HAP-1 (cell line): Measurements from ENCODE around the gene SDK1.

Experiments used
- DNase-seq, 2 experiments: peaks; one replicate each; pipeline ENCODE4 v3.0.0-alpha.2; 2016 to 2020; ENCODE audit warnings: low spot score in 2 of 2
- H3K27me3 ChIP-seq: fragments of 250-450 bp; sonication (Bioruptor Pico); 2 replicates; pipeline ENCODE4 v1.5.1; 2020; ENCODE audit warnings: low read depth, mild to moderate bottlenecking, moderate library complexity
- H3K36me3 ChIP-seq: fragments of 250-450 bp; sonication (Bioruptor Pico); replicated peaks from 2 replicates; pipeline ENCODE4 v1.5.1; 2020; ENCODE audit warnings: mild to moderate bottlenecking
- H3K4me1 ChIP-seq: fragments of 250-450 bp; sonication (Bioruptor Pico); 2 replicates; pipeline ENCODE4 v1.5.1; 2020; ENCODE audit warnings: mild to moderate bottlenecking
- H3K4me3 ChIP-seq: fragments of 250-450 bp; sonication (Bioruptor Pico); 2 replicates; pipeline ENCODE4 v1.5.1; 2020; ENCODE audit warnings: mild to moderate bottlenecking, moderate library complexity
- H3K9me3 ChIP-seq: fragments of 250-450 bp; sonication (Bioruptor Pico); 2 replicates; pipeline ENCODE4 v1.5.1; 2020; ENCODE audit warnings: mild to moderate bottlenecking, moderate library complexity
- in situ Hi-C: fragments of 300-500 bp; cut with MboI; formaldehyde crosslinking; loops from 3 replicates; pipeline ENCODE4 v1.14.3; 2020; ENCODE audit warnings: low sequenced_read_pairs, inconsistent platforms, mixed read lengths

SDK1 gene

DNA sequence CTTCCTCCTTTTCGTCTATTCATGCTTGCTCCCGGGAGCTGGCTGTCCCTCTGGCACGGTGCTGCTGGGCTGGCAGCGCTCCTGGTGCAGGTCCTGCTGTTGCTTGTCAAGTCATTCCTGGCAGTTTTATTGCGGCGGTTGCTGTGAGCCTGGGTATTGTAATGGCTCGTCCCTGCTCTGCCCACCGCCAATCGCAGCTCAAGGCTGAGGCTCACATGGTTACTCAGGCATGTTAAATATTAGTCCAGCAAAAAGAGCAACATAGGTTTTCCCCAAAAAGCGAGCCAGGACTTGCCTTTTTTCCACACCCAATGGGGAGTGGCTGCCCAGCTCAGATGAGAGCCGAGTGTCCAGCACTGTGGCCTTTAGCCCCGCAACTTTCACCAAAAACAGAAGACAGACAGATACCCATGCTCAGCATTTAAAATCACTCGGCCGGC, 888.1 kb downstream of the SDK1 start:
- H3K9me3 ChIP-seq: no peaks in the 10 kb centered on the region
- no peak for DNase-seq
- no peaks in the 10 kb centered on the region for H3K4me1 ChIP-seq
- no peaks in the 10 kb centered on the region for H3K27me3 ChIP-seq
- H3K4me3 ChIP-seq: no peak overlapping the region
- no peaks in the 10 kb centered on the region for H3K36me3 ChIP-seq
- in situ Hi-C loops: no loop called here

DNA sequence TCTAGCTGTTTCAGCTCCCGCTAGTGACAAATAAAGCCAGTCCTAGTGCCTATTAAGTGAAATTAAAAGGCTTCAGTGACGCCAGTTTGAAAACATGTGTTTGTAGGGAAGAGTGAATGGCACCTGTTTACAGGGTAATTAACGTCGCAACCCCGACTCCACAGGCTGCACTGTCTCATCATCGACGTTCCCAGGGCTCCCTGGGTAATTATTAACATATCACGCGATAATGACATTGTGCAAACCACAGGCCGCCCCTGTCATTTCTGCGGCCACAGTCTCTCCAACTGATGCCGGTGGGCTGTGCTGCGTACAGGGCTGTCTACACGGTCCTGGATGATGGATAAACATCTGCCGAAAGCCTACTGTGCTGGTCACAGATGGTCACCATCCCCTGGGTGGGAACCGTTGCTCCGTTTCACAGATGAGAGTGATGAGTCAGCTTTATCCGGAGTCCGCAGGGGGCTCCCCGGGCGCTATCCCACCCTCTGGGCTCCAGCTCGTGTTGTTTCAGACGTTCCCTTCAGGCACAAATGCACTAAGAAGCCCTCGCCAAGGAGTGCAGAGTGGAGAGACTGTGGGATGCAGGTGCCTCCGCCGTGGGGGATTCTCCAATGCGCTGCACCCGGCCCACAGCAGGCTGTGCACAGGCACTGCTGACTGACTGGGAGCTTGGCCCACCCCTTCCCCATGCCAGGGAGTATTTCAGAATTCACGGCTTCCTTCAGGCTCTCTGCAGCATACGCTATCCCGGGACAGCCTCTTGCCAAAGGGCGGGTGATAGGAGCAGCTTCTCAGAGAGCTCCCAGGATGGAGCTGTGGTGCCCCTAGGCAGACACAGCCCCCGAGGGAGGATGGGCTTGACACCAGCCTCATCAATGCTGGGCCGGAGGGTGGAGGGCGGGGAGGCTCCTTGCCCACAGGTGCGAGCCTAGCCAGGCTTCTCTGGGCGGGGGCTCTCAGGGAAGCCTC, 889.2 kb downstream of the SDK1 start:
- Histone ChIP-seq H3K9me3 (no peaks in the 10 kb centered on the region), H3K27me3 (no peaks in the 10 kb centered on the region), H3K4me1 (no peaks in the 10 kb centered on the region), H3K36me3 (no peaks in the 10 kb centered on the region), H3K4me3 (no peak overlapping the region)
- no peak for DNase-seq
- in situ Hi-C loops: no loop called here

DNA sequence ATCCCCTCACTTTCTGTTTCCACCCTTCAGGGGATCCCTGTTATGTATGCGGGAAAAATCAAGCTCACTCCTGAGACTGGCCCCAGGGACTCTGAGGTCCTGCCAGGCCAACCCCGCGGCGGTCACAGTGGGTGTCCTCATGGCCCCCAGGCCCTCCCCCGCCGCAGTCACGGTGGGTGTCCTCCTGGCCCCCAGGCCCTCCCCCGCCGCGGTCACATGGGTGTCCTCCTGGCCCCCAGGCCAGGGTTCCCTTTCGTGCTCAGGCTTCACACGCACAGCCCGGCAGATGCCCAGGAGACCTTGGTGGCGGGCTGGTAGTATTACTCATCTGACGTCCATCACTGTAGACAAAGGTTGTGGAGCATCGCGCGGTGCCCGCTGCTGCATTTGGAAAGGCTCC, 890.0 kb downstream of the SDK1 start:
- in situ Hi-C loops: no loop called here
- H3K9me3 ChIP-seq: no peaks in the 10 kb centered on the region
- H3K27me3 ChIP-seq: no peaks in the 10 kb centered on the region
- no peaks in the 10 kb centered on the region for H3K36me3 ChIP-seq
- no peak for DNase-seq
- H3K4me3 ChIP-seq: no peak overlapping the region
- no peaks in the 10 kb centered on the region for H3K4me1 ChIP-seq

DNA sequence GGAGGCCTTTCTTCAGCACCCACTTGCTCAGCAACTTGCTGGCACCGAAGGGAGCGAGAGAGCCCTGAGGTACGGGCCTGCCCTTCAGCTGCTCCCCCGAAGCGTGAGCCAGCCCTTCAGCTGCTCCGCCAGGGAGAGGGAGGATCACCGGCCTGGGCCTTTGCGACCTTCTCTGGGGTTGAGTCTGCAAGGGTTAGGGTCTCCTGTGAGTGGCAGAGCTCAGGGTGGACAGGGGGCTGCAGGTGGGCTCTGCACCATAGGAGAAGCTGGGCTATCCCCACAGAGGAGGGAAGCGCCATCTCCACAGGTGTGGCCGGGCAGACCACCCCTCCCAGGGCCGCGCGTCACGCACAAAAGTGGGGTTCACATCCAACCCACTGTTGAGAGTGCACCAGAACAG, 890.5 kb downstream of the SDK1 start:
- Histone ChIP-seq H3K27me3 (no peaks in the 10 kb centered on the region), H3K4me1 (no peaks in the 10 kb centered on the region), H3K4me3 (no peak overlapping the region), H3K9me3 (no peaks in the 10 kb centered on the region), H3K36me3 (no peaks in the 10 kb centered on the region)
- DNase-seq: no peak
- in situ Hi-C loops: no loop called here

DNA sequence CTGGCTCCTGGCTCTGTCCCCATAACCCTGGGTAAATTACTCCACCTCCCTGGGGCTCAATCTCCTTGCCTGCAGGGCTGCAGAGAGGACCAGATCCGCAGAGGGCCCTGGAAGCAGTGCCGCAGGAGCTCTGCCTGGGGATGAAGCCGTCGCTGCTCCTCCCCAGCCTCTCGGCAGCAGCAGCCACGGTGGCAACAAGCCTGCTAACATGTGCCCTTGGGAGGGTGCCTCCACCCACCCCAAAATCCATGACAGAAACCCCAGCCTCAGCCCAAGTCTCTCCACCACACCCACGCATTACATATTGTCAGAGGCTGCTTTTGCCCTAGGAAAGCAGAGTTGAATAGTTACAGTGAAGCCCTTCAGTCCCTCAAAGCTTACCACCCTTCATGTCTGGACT, 894.6 kb downstream of the SDK1 start:
- H3K9me3 ChIP-seq: no peaks in the 10 kb centered on the region
- in situ Hi-C loops: no loop called here

DNA sequence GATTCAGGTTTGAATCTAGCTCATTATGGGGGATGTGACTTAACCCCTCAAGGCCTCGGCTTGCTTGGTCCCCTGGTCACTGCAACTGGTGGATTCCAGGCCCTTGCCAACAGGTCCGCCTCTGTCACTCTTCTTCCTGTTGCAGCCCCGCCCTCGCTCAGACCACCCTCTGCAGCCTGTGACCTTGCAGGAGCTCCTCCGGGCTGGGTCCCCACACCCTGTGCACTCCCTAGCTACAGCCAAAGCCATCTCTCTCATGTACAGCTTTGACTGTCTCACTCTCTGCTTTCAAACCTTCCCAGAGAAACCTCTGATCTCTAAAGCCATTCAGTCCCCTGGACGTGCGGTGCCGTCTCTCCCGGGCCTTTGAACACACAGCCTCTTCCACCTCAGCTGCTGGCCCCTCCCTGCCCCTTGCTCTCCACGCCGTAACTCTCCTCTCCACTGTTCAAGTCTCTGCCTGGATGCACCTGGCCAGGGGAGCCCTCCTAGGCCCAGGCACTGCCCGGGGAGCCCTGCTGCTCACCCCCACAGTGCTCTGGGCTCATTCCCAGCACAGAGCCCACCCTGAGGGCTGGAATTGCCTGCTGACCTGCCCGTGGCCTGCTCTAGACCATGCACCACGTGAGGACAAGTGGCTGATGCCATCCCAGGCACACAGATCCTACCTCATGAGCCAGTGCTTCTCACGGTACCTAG, 895.2 kb downstream of the SDK1 start:
- no peaks in the 10 kb centered on the region for H3K9me3 ChIP-seq
- no peaks in the 10 kb centered on the region for H3K4me1 ChIP-seq
- no peaks in the 10 kb centered on the region for H3K27me3 ChIP-seq
- H3K4me3 ChIP-seq: no peak overlapping the region
- in situ Hi-C loops: no loop called here
- no peaks in the 10 kb centered on the region for H3K36me3 ChIP-seq
- no peak for DNase-seq

More for the DNA sequence above, 894.6 kb downstream of the SDK1 start:
- Histone ChIP-seq H3K27me3 (no peaks in the 10 kb centered on the region), H3K4me1 (no peaks in the 10 kb centered on the region), H3K36me3 (no peaks in the 10 kb centered on the region), H3K4me3 (no peak overlapping the region)
- DNase-seq: no peak

DNA sequence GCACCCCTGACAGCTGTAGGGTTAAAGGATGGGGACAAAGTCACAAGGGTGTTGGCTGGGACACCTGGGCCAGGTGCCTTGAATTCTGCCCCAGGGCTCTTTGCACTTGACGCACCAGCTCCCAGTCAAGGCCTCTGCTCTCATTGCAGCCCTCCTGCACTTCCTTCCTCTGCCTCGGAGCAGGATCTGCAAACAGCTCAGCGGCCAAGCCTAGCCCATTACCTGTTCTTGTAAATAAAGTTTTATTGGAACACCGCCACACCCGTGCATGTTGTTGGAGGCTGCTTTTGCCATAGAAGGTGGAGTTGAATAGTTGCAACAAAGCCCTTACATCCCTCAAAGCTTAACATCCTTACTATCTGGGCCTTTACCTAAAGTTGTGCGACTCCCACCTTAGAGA, 897.2 kb downstream of the SDK1 start:
- Histone ChIP-seq H3K36me3 (no peaks in the 10 kb centered on the region), H3K4me3 (no peak overlapping the region), H3K4me1 (no peaks in the 10 kb centered on the region), H3K9me3 (no peaks in the 10 kb centered on the region), H3K27me3 (no peaks in the 10 kb centered on the region)
- DNase-seq: no peak
- in situ Hi-C loops: no loop called here

DNA sequence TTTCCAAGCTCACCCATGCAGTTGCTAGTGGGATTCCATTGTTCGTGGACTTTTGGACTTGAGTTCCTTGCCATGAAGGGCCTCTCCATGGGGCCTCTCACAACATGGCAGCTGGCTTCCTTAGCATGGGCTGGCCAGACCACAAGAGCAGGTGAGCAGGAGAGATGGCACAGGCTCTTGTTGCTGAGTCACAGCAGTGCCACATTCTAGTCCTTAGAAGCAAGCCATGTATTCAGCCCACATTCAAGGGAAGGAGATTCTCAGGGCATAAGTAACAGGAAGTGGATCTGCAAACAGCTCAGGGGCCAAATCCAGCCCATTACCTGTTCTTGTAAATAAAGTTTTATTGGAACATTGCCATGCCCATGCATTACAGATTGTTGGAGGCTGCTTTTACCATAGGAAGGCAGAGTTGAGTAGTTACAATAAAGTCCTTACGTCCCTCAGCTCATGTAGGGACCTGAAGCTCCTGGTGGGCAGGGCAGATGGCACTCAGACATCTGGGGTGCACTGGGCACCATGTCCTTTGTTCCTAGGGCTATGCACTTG, 899.6 kb downstream of the SDK1 start:
- H3K4me1 ChIP-seq: no peaks in the 10 kb centered on the region
- no peak overlapping the region for H3K4me3 ChIP-seq
- no peaks in the 10 kb centered on the region for H3K27me3 ChIP-seq
- no peaks in the 10 kb centered on the region for H3K36me3 ChIP-seq
- no peaks in the 10 kb centered on the region for H3K9me3 ChIP-seq
- DNase-seq: no peak
- in situ Hi-C loops: no loop called here

- no peaks in the 10 kb centered on the region for H3K36me3 ChIP-seq
- no peaks in the 10 kb centered on the region for H3K4me1 ChIP-seq
- H3K27me3 ChIP-seq: no peaks in the 10 kb centered on the region
- no peaks in the 10 kb centered on the region for H3K9me3 ChIP-seq
- in situ Hi-C loops: no loop called here
- no peak for DNase-seq
- no peak overlapping the region for H3K4me3 ChIP-seq
These were observed 900.5 kb downstream of the SDK1 start for GRCh38 chr7:4201566-4201965.

- Histone ChIP-seq H3K4me1 (no peaks in the 10 kb centered on the region), H3K36me3 (no peaks in the 10 kb centered on the region), H3K4me3 (no peak overlapping the region), H3K9me3 (no peaks in the 10 kb centered on the region), H3K27me3 (no peaks in the 10 kb centered on the region)
- DNase-seq: no peak
- in situ Hi-C loops: no loop called here
These were observed 901.2 kb downstream of the SDK1 start for GRCh38 chr7:4202154-4202736.

- Histone ChIP-seq H3K27me3 (no peaks in the 10 kb centered on the region), H3K4me1 (no peaks in the 10 kb centered on the region), H3K4me3 (no peak overlapping the region), H3K9me3 (no peaks in the 10 kb centered on the region), H3K36me3 (no peaks in the 10 kb centered on the region)
- in situ Hi-C loops: no loop called here
- no peak for DNase-seq
These were observed 901.9 kb downstream of the SDK1 start for GRCh38 chr7:4202954-4203353.

- H3K27me3 ChIP-seq: no peaks in the 10 kb centered on the region
- in situ Hi-C loops: no loop called here
- no peaks in the 10 kb centered on the region for H3K36me3 ChIP-seq
- H3K4me1 ChIP-seq: no peaks in the 10 kb centered on the region
- H3K4me3 ChIP-seq: no peak overlapping the region
- DNase-seq: no peak
- no peaks in the 10 kb centered on the region for H3K9me3 ChIP-seq
These were observed 902.8 kb downstream of the SDK1 start for GRCh38 chr7:4203626-4204512.

DNA sequence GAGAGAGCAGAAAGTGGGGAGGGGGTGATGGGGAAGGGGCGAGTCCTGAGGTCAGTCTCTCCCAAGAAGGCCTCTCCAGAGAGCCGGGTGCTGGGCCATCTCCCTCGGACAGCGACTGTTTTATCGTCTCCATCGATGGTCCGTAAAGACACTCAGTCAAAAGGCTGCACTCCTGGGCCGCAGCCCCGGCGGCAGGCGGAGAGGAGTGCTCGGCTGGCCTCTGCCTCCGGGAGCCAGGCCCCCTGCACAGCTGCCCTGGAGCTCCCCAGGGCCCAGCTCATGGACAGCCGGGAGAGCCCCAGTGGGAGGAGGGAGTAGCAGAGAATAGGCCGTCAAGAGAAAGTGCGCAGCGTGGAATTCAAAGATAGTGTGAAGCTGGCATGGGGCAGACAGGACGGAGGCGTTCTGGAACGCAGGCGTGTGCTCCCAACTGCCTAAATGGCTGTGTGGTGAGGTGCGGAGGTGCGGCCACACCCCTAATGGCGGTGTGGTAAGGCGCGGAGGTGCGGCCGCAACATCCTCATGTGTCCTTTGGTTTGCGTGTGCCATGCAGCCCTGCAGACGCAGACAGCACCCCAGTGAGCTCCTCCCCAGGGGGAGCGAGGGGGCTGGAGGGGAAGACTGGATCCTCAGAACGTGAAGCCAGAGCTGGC, 903.6 kb downstream of the SDK1 start:
- Histone ChIP-seq H3K4me3 (no peak overlapping the region), H3K4me1 (no peaks in the 10 kb centered on the region), H3K27me3 (no peaks in the 10 kb centered on the region), H3K36me3 (no peaks in the 10 kb centered on the region), H3K9me3 (no peaks in the 10 kb centered on the region)
- in situ Hi-C loops: no loop called here
- DNase-seq: no peak
